ENCODE measurements around the gene TMEM213.

Gene TMEM213
- long read RNA-seq, donor 1, full-length matches to known transcripts, result 11 of 11 reads
- long read RNA-seq, donor 1, partial matches to known transcripts, result 0 of 11 reads
- long read RNA-seq, donor 1, other reads (novel, unspliced or antisense), result 0 of 11 reads
- long read RNA-seq, donor 2, full-length matches to known transcripts, result 11 of 11 reads
- long read RNA-seq, donor 2, partial matches to known transcripts, result 0 of 11 reads
- long read RNA-seq, donor 2, other reads (novel, unspliced or antisense), result 0 of 11 reads
- long read RNA-seq, donor 3, full-length matches to known transcripts, result 11 of 50 reads
- long read RNA-seq, donor 3, partial matches to known transcripts, result 39 of 50 reads
- long read RNA-seq, donor 3, other reads (novel, unspliced or antisense), result 0 of 50 reads
- long read RNA-seq, donor 4, full-length matches to known transcripts, result 31 of 31 reads
- long read RNA-seq, donor 4, partial matches to known transcripts, result 0 of 31 reads
- long read RNA-seq, donor 4, other reads (novel, unspliced or antisense), result 0 of 31 reads
- long read RNA-seq, donor 5, full-length matches to known transcripts, result 13 of 18 reads
- long read RNA-seq, donor 5, partial matches to known transcripts, result 0 of 18 reads
- long read RNA-seq, donor 5, other reads (novel, unspliced or antisense), result 5 of 18 reads
- long read RNA-seq, donor 6, full-length matches to known transcripts, result 23 of 23 reads
- long read RNA-seq, donor 6, partial matches to known transcripts, result 0 of 23 reads
- long read RNA-seq, donor 6, other reads (novel, unspliced or antisense), result 0 of 23 reads
- long read RNA-seq, donor 7, full-length matches to known transcripts, result 16 of 16 reads
- long read RNA-seq, donor 7, partial matches to known transcripts, result 0 of 16 reads
- long read RNA-seq, donor 7, other reads (novel, unspliced or antisense), result 0 of 16 reads
- long read RNA-seq, donor 8, full-length matches to known transcripts, result 18 of 18 reads
- long read RNA-seq, donor 8, partial matches to known transcripts, result 0 of 18 reads
- long read RNA-seq, donor 8, other reads (novel, unspliced or antisense), result 0 of 18 reads

GRCh38 chr7:138797715-138798320, at the start of gene TMEM213, which contains the start of gene ATP6V0A4:
TMEM213 (plus strand) TSS chr7:138797994; CDS start chr7:138798105, 111 bp downstream.
ATP6V0A4 (minus strand) TSS chr7:138798196; CDS start chr7:138771247, 26,949 bp downstream.
- DNase-seq, result peak; percentile 33

GRCh38 chr7:138748666-138749065, 49.1 kb upstream of the TMEM213 start:
- DNase-seq, result no peak

GRCh38 chr7:138749960-138750359, 47.8 kb upstream of the TMEM213 start:
- DNase-seq, result no peak

- no peak for DNase-seq
Observed at GRCh38 chr7:138750473-138750872, 47.3 kb upstream of the TMEM213 start.

GRCh38 chr7:138750901-138751464, 46.8 kb upstream of the TMEM213 start:
- no peak for DNase-seq

GRCh38 chr7:138752518-138753149, 45.2 kb upstream of the TMEM213 start:
- DNase-seq, result no peak

GRCh38 chr7:138753150-138753518, 44.7 kb upstream of the TMEM213 start:
- DNase-seq, result no peak

- no peak for DNase-seq
Observed at GRCh38 chr7:138753610-138754009, 44.2 kb upstream of the TMEM213 start.

- DNase-seq, result no peak
Observed at GRCh38 chr7:138755331-138755747, 42.5 kb upstream of the TMEM213 start.

- DNase-seq, result no peak
Observed at GRCh38 chr7:138755842-138756590, 41.8 kb upstream of the TMEM213 start.

GRCh38 chr7:138756591-138757242, 41.1 kb upstream of the TMEM213 start:
- no peak for DNase-seq

GRCh38 chr7:138768241-138768640, 29.6 kb upstream of the TMEM213 start:
- no peak for DNase-seq

GRCh38 chr7:138770904-138771303, 26.9 kb upstream of the TMEM213 start:
- DNase-seq, result no peak

- no peak for DNase-seq
Observed at GRCh38 chr7:138773176-138773575, 24.6 kb upstream of the TMEM213 start.

GRCh38 chr7:138773817-138774216, 24.0 kb upstream of the TMEM213 start:
- DNase-seq, result no peak

- no peak for DNase-seq
Observed at GRCh38 chr7:138776166-138776833, 21.5 kb upstream of the TMEM213 start.

- DNase-seq, result no peak
Observed at GRCh38 chr7:138781004-138781403, 16.8 kb upstream of the TMEM213 start.

- no peak for DNase-seq
Observed at GRCh38 chr7:138784692-138785091, 13.1 kb upstream of the TMEM213 start.

- no peak for DNase-seq
Observed at GRCh38 chr7:138785587-138786437, 12.0 kb upstream of the TMEM213 start.
